CD4-positive, alpha-beta T cell treated with Interleukin-21 for 1 hour (primary cell): ENCODE data around the gene PLEKHG7.
"Not testable (repeated sequence)": the region's sequence is repeated elsewhere in the genome, so short reads cannot be mapped to it uniquely, and the experiment has no call there.

Experiments
- DNase-seq: peaks from one replicate; pipeline ENCODE4 v3.0.0-alpha.2; 2020

PLEKHG7 gene

DNA sequence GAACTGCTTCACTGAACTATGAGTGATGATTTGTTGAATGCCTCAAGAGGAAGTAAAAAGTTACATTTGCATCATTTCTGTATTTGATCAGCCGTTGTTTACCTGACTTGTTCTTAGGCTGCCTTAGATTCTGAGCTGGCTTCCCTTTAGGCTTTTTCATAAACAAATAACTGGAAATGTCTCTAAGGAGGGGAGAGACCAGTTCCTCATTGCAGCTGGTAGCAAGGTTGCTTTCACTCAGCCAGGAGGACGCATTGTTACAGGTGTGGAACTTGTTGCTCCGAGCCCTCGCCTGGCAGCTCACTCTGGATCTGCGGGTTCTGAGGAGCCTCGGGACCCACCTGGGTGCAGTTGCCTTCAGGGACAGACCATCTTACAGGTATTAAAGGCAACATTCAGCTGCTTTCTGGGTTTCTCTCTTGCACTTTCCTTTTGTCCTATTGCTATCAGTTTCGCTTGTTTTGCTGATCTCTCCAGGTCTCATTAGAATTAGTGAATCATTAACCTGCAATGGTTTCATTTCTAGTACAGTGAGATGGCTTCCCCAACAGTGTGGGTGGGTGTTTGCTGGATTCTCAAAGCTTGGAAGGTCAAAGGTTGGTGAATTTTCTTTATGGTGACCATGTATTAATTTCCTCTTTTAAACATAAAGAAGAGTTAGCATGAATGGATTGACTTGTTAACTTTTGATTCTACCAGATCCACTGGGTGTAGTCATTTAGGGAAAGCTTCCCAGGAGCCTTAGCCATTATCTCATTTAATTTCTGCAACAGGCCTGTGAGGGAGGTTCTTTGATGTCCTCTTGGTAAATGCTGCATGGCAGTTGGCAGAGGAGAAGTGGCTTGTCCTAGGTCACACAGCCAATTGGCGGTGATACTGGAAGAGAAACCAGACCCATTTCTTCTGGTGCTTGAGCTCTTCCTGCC is at the start of gene PLEKHG7:
PLEKHG7 (plus strand) TSS at position 236 of the 926 bp plus-strand sequence. CDS start 3,643 bp downstream, outside the sequence.
- no peak for DNase-seq

DNA sequence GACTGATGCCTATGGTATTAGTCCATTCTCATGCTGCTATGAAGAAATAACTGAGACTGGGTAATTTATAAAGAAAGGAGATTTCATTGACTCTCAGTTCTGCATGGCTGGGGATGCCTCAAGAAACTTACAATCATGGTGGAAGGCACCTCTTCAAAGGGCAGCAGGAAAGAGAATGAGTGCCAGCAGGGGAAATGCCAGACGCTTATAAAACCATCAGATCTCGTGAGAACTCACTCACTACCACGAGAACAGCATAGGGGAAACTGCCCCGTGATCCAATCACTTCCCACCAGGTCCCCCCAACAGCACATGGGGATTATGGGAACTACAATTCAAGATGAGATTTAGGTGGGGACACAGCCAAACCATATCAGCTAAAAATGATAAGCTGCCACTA is 48.5 kb upstream of the PLEKHG7 start:
- DNase-seq: not testable (repeated sequence)

GRCh38 chr12:92654929-92655328 is 47.9 kb upstream of the PLEKHG7 start:
- DNase-seq: no peak

- no peak for DNase-seq
Observed at GRCh38 chr12:92656911-92657310, 45.9 kb upstream of the PLEKHG7 start.

- DNase-seq: no peak
Observed at GRCh38 chr12:92657770-92658169, 45.0 kb upstream of the PLEKHG7 start.

DNA sequence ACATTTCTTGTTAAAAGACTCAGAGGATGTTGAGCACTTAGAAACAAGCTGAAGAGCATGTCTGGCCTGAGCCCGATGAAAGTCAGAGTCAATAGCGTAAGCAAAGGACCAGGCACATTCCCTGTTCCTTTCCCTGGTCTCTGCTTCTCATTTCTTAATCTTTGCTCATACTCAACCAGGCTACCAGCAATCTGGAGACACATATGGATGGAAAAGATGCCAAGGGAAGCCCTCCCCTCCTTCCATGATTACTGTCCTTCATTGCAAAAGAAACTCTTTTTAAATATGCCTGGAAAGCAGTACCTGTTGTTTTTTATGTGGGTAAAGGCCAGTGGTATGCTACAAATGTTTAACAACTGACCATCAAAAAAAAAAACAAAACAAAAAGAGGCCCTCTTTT is 44.2 kb upstream of the PLEKHG7 start:
- DNase-seq: no peak

GRCh38 chr12:92661269-92661668 is 41.5 kb upstream of the PLEKHG7 start:
- DNase-seq: no peak

DNA sequence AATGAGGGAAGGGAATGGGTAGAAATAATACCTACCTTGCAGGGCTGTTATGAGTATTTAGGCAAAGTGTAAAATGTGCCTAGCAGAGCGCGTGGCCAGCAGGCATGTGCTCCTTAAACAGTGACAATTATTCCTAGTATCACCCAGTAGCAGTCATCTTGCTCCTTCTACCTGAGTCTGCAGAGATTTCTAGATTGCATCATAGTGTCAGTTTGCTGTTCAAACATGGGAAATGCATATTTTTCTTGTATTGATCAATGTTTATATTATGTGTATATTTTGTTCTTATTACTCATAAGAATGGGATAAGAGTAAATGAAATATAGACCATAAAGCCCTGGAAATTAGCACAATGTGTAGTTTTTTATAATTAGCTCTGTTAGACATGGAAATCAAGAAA is 37.3 kb upstream of the PLEKHG7 start:
- DNase-seq: no peak

DNA sequence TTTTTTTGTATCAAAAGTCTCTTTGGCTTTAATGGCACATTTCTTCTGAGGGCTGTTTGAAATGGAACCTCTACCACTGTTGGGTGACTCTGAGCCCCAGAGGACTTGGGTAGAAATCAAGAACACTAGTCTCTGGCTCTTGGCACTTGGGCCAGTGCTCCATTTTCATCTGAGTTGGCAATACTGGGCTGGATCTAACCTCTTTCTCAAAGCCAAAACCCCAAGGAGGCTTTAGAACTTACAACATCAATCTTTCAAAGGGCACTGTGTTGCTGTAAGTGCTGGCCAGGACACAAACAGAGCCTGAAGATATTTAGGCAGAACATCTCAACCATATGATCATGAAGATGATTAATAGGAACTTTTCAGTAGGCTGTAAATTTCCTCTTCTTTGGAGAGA is 34.0 kb upstream of the PLEKHG7 start:
- DNase-seq: no peak

DNA sequence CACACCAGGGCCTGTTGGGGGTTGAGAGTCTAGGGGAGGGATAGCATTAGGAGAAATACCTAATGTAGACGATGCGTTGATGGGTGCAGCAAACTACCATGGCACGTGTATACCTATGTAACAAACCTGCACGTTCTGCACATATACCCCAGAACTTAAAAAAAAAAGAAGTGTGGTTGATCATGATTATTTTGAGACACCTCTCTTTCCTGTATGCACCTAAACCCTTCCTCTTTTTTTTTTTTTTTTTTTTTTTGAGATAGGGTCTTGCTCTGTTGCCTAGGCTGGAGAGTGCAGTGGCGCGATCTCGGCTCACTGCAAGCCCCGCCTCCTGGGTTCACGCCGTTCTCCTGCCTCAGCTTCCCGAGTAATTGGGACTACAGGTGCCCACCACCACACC is 31.3 kb upstream of the PLEKHG7 start:
- not testable (repeated sequence) for DNase-seq

DNA sequence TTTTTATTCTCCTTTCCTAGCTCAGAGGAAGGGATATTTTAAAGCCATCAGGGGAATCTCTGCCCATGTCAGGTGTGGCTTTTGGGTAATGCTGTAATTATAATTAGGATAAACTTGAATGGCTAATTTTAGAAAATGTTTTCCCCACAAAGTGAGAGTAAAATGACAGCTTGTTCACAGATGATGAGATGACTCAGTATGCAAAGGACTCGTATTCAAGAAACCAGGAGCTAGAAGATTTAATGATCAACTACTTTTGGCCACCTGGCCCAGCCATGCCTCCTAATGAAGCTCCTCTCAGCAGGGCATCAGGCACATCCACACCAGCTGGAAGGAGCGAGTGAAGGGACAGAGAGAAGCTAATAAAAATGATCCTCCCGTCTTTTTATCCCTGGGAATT is 29.0 kb upstream of the PLEKHG7 start:
- DNase-seq: no peak

- DNase-seq: no peak
Observed at GRCh38 chr12:92674500-92674899, 28.3 kb upstream of the PLEKHG7 start.

DNA sequence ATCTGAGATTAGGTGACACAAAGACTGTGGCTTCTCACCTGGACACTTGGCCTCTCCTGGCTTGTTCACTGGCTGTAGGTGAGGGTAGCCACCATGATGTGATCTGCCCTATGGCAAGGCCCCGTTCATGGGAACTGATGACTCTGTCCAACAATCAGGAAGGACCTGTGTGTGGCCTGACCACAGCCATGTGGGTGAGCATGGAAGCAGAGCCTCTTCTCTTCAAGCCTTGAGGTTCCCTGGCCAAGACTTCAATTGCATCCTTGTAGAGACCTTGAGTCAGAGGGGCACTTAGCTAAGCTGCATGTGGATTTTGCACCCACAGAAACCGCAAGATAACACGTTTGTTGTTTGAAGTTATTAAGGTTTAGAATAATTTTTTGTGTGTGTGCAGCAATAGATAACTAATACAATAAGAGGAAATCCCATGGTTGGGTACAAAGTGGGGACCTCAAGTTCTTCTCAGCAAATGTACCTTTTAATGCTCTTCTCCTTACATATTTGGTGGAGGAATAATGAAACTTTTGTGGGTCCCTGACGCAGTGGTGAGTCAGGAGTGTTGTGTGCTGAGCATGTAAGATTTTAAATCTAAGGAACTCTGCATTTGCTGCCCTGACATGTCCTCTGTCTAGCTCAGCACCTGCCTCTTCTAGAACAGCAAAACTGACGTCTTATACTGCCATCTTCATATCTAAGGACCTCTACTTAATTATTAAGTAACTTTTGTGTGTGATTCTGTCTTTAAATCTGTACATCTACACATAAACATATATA is 27.5 kb upstream of the PLEKHG7 start:
- no peak for DNase-seq

DNA sequence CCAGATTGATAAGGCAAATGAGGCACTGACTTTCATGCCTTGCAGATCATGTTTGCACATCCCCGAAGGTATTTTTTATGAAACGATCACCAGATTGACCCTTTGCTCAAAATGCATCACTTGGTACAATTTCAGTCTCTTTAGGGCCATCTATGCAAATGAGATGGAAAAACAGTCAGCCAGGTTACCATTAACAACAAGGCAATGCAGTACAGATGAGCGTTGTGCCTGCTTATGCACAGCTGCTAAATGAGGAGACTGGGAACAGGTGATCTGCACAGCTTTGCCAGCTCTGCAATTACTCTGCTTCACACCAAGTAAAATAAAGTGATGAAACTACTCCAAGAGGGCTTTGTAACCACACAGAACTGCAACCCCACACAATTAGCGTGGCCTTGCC is 26.1 kb upstream of the PLEKHG7 start:
- no peak for DNase-seq

GRCh38 chr12:92690601-92691000 is 12.2 kb upstream of the PLEKHG7 start:
- DNase-seq: no peak

DNA sequence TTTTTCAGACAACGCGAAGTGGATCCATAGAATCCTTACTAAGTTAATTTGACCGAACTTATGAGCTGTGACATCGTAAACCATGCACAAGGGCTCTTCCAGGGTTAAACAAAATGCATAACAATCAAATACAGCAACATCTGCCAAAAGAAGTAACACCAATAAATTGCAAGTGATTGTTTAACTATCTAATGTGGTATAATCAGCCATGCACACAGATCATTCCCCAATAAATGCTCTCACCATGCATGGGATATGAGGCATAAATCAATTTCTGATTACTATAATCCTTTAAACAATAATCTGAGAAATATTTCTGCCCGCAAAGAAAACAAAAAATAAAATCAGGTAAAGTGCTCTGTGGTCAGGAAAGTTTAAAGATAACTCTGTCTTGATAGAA is 7.7 kb upstream of the PLEKHG7 start:
- DNase-seq: no peak

- DNase-seq: no peak
Observed at GRCh38 chr12:92695577-92695976, 7.2 kb upstream of the PLEKHG7 start.

- no peak for DNase-seq
Observed at GRCh38 chr12:92696216-92696615, 6.6 kb upstream of the PLEKHG7 start.

DNA sequence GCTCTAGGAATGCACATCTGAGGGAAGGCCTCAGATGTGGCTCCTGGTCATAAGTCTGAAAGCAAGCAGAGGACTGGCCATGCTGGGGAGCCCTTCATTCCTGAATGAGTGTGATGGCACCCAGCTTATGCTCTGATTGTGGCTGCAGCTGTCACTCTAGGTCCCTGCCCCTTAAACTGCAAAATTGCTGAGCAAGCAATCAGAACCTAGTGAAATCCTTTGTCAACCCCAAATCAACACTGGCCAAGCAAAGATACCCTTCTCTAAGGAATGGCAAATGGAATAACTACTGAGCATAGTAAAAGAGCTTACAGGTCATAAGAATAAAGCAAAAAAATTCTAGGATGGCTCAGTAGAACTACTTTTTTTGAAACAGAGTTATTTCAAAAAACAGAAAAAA is 4.3 kb upstream of the PLEKHG7 start:
- no peak for DNase-seq

GRCh38 chr12:92701441-92701840 is 1.3 kb upstream of the PLEKHG7 start:
- DNase-seq: no peak

DNA sequence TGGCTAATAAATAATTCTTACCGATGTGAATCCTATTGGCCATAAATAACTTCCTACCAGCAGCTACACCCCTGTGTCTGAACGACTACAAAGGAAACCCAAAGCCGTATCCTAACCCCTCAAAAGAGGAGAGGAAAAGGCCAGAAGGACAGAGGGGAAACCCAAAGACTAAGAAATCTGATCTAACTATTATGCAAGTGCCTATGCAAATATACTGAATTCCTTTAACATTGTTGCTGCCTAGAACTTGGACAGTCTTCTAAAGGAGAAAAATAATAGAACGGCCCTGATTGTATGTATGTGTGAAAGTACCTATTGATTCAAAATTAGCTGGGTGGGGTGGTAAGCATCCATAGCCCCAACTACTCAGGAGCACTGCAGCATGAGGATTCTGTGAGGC is 997 bp downstream of the PLEKHG7 start:
- DNase-seq: no peak

DNA sequence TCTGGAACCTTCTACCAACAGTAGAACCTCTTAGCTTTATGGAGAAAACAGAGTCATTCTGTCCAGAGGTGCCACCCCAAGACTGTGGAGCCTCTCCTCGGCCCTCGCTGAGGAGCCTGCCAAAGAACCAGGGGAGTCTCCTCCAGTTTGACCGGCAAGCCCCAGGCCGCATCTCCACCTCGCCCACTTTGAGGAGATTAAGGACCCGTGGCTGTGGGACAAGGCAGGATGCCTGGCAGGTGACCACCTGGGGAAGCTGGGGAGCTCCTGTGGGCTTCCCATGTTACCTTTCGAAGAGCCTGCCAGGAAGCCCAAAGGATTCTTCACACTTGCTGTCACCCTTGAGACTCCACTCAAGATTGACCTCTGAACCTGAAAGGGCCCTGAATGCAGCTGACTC is 3.8 kb downstream of the PLEKHG7 start:
- DNase-seq: no peak

- no peak for DNase-seq
Observed at GRCh38 chr12:92707926-92708325, 5.1 kb downstream of the PLEKHG7 start.

DNA sequence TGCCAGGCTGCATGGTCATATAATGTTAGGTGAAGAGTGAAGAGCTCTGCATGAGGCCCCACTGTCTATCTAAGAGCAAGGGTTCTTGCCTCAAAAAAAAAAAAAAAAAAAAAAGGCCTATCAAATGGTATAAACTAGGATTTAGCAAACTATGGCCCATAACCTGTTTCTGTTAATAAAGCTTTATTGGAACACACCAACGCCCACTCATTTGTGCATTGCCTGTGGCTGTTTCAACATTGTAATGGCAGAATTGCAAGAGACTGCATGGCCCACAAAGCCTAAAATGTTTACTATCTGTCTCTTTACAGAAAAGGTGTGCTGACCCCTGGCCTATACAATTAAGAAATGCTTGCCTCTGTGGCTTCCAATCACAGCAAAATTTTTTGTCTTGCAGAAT is 12.8 kb downstream of the PLEKHG7 start:
- DNase-seq: no peak
